GM18502 (cell line): ENCODE data around the gene TMEM79.

Experiments
- ATAC-seq: cut with Tn5 transposase; IDR thresholded peaks from one replicate; pipeline ENCODE4 v1.9.1; 2021; ENCODE audit warnings: mild to moderate bottlenecking; ENCODE audit not compliant: unreplicated experiment, poor library complexity

TMEM79 gene

DNA sequence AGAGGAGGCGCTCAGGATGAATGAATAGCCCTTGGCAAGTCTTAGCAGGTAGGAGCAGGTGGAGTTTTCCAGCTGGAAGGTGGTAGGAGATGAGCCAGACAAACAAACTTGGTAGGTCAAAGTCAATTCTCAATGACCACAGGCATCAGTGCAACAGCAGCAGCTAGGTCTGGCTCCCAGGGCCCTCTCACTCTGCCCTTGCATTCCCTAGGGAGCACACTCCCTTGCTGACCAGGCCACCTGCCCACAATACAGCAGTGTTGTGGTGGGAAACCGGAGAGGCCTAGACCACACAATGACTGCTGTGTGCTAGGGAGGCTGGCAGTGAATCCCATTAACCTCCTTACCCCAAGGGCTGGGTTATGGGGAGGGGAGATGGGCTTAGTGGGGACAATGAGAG, 23.2 kb upstream of the TMEM79 start:
- no peak for ATAC-seq

DNA sequence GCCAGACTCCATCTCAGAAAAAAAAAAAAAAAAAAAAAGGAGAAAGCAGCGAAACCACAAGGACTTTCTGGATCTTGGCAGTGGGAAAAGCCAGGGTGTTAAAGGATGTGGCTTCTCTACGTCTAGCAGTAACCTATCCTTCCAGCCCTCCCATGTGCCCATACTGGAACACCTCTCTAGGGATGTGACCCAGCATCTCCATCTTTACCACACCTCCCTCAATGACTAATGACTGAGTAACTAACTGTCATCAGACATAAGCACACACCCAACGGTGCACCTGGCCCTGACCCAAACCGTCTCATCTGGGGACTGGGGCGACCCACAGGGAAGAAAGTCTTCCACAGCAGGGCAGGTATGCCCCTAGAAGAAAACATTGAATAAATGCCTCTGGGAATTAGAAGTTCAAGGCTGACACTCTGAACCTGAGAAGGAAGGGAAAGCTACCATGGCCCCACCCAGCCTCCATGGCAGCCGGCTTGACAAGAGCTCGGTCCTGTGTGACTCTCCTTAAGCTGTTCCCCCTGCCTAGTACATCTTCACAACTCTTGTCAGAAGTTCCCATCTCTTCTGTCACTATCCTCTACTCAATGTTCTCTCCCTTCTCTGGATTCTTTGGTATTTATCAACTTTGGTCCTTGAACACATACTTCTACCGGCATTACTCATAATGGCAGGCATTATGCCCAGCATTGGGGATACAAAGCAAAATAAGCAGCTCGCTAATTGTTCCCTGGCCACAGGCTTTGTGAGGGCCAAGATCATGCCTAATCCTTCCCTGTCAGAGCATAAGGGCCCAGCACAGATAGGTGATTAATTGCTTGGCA, 21.5 kb upstream of the TMEM79 start:
- ATAC-seq = no peak

DNA sequence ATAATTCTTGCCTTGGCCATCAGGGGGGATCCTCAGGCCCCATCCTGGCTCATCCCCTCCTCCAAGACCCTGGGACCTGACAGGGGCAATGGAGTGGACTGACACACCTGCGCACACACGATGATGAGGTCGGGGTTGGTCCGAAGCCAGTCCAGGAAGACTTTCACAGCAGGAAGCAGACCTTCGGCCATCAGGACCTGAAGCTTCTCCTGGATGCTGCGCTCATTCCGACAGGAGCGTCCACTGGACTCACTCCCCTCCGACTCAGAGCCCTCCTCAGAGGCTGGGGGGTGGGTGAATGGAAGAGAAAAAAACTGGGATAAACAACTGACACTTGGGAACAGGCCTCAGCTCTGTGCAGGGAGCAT, 20.9 kb upstream of the TMEM79 start:
- no peak for ATAC-seq

DNA sequence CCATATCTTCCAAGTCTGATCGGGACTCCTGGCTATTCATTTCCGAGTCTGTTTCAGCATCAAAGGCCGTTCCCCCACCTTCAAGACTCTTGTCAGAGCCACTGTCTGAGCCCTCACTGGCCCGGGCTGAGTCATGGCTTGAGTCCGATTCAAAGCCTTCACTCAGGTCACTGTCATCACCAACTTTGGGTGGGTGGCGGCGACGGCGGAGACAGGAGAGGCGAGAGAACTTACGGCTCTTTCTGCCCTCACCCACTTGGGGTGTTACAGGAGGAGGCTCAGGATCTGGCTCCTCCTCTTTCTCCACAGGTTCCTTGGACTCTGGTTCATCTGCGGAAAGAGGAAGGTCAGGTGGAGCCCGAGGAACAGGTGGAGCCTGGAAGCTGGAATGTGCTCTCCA, 18.1 kb upstream of the TMEM79 start:
- no peak for ATAC-seq

DNA sequence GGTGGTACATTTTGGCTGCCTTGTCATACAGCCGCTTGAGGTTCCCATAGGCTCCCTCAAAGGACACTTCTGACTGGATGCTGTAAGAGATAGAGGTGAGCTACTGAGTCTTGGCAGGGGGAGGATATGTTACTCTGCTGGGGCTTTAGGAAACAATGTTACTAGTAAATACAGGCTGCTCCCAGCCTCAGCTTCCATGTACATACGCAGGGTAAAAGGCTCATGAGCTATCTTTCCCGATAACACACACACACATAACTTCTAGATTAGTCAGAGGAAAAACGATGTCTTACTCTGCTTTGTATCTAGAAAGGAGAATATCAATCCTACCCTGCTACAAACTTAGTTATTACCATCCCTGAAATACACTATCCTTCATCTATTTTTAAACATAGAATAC, 15.8 kb upstream of the TMEM79 start:
- ATAC-seq = no peak

DNA sequence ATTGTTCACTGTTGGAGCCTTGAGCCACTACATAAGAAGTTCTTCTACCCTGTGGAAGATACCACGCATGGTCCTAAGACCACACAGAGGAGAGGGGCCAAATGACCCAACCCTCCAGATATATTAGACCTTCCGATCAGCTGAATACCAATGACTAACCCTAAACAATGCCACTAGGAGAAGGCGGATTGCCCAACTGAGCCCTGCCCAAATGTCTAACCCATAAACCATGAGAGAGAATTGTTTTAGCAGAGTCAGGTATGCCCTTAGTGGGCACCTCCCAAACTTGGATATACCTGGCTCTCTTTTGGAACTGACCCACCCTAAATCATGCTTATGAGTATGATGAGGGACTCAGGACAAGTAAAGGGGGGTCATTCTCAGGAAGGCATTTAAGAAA, 13.8 kb upstream of the TMEM79 start:
- ATAC-seq = no peak

DNA sequence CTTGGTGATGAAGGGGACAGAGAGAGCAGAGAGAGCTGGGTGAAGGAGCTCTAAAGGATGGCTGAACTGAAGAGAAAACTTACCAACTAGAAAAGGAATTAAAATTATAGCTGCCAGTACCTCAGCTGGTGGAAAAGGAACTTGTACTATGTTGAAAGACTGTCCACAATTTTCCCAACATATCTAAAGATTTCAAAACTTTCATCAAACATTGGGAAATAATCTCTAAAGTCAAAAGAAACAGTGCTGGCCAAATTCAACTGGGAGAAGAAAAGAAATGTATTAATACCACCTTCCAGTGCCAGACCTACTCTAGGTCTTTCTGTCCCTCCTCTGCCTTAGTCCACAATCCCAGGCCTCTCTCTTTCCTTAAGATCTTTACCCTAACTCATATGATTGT, 7.6 kb upstream of the TMEM79 start:
- ATAC-seq = no peak

DNA sequence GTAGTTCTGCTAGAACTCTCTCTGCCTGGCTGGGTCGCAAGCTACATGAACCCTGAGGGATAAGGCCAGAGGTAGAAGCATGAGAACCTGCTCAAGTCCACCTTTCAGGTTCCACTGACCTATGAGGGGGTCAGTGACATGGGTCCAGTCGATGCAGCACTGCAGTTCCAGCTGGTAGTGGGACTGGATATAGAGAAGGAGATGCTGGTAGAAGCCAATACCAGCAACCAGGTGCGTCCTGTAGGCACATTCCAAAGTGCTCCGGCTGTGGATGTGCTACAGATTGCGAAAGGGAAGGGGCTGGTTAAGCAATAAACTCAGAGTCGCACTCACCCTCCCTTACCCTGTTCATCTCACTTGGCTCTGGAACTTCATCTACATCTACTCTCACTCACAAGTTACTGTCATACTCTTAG, 7.2 kb upstream of the TMEM79 start:
- no peak for ATAC-seq

DNA sequence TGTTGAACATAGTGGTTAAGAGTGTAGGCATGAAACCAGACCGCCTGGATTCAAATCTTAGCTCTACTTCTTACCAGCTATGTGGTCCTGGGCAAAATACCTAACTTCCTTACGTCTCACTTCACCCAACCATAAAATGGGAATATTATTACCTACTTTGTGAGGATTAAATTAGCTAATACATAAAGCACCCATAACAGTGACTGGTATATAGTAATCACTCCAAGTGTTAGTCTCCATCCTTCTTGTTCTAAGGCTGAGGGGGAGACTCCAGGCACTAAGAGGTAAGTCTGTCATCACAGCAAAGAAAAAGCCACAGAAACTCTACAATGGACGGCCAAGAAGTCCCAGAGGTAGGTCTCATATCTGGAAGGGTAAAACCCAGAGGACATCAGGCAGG, 4.3 kb upstream of the TMEM79 start:
- ATAC-seq = no peak

DNA sequence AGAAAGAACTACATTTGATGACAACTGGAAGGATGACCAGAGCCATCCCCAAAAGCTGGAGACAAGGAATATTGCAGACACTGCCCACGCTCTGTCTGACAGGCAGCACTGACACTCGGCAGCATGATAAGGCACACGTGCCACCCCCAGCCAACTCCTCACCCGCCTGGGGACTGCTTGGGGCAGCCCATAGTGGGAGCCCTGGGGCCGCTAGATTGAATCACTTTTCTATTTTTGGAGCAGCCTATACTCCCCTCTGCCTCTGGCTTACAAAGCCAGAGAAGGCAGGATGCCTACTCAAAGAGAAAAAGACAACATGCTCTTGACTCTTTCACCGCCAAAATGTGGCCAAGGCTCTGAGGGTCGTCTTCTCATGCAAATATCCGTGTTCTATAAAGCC, 2.8 kb upstream of the TMEM79 start:
- ATAC-seq = no peak

DNA sequence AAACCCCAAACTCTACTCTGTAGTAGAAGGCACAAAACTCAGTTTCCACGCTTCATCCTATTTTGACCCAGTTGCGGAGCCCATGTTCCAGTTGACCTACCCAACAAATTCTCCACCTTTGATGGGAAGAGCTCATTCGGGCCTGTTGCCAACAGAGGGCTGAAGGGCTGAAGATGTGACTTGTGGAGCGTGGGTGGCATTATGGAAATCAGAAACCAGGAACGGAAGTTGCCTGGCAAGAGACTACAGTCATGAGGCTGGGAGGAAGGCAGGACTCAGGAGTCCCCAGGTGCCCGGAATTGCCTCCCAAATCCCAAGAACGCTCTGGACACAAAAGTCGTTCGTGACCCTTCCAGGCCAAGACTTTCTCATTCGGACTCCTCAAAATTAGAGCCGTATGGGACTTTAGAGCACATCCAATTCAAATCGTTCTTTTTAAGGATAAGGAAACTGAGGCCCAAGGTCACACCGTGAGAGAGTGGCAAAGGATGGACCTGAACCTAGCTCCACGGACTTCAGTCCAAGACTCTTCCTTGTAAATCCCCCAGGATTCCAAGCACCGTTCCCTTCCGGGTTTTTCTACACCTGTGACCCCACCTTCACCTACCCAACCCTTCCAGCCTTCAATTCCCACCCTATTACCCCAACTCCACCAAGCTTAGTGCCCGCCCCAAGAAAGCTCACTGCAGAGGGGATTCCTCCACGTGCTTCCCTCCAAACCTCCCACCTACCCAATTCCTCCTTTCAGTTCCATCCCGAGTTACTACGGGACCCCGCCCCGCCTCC, 2.2 kb upstream of the TMEM79 start:
- ATAC-seq = no peak

DNA sequence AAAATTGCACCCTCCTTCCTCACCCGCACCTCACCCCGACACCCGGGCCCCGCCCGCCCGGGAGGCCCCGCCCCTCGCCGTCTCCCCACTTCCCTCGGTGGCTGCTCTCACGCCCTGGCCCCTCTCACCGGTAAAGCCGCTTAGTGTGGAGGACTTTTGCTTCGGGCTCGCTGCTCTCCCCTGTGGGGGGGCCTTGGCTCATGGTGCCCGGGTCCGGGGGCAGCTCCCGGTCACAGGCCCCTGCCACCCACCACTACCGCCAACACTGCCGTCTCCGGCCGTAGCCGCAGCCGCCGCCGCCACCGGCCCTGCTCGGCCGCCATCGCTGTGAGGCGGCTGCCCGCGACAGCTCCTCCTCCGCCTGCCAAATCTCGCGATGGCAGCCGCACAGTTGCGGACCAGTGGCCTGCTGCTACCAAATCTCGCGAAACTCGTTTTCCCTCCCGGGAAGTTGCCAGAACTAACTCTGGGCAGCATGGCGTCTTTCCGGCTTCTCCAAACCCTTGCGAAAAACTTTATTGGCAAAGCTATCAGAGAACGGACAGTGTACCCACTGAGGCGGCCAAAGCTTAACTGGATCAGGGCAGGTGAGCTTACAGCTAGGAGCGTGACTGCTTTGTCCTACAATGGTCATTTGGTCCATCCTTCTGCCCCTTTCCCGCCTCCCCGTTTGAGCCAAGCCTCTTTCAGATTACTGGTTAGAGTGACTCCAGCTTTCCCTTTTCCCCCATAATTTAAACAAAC, 1.5 kb upstream of the TMEM79 start, which contains the start of gene SMG5:
Gene SMG5, minus strand, starts transcription at position 347 of the 744 bp plus-strand sequence. Its CDS starts 145 bp downstream, at position 202.
- ATAC-seq = peak; percentile 82

DNA sequence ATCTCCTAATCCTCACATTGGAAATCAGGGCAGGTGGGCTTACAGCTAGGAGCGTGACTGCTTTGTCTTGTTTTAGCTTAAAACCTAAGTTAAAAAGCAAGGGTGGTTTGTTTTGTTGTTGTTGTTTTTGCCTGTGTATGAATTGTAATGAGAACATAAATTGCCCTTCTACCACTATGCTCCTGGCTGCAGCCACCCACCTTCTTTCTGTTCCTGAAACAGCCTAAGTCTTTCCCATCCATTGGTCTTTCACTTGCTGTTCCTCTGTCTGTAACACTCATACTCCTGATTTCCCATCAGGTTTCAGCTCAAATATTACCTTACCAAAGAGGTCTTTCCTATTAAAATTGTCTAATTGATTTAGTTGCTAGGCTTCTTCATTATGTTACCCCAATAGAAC, 604 bp upstream of the TMEM79 start:
- no peak for ATAC-seq

DNA sequence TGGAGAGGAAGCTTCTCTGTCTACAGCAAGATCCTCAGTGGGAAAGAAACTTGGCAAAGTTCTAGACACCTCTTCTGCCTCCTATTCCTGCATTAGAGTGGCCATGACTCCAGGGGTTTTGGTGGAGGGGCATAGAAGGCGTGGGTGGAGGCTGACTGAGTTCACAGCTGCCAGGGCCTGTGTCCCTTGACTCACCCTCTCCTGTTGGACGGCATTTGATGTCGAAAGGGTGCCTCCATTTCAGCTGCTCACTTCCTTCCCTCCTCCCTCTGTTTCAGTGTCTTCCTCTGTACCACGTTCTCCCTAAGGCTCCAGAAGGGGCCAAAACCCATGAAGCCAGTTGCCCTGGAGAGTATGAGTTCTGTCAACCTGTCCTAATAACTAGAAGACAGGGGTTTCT, 632 bp downstream of the TMEM79 start:
- no peak for ATAC-seq

DNA sequence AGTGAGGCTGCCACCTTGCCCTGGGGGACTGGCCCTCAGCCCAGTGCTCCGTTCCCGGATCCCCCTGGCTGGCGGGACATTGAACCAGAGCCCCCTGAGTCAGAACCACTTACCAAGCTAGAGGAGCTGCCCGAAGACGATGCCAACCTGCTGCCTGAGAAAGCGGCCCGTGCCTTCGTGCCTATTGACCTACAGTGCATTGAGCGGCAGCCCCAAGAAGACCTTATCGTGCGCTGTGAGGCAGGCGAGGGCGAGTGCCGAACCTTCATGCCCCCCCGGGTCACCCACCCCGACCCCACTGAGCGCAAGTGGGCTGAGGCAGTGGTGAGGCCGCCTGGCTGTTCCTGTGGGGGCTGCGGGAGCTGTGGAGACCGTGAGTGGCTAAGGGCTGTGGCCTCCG, 1.3 kb downstream of the TMEM79 start:
- ATAC-seq = no peak

DNA sequence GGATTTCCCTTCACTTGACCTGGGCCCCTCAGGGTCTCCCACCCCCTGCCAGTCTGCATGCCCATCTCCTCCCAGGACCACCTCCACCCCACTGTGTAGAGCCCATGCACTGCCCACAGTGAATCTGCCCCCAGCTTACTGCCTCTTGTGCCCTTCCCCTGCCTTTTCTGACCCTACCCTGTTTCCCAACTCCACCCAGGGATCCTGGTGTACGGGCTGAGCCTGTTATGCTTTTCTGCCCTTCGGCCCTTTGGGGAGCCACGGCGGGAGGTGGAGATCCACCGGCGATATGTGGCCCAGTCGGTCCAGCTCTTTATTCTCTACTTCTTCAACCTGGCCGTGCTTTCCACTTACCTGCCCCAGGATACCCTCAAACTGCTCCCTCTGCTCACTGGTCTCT, 1.9 kb downstream of the TMEM79 start:
- no peak for ATAC-seq

DNA sequence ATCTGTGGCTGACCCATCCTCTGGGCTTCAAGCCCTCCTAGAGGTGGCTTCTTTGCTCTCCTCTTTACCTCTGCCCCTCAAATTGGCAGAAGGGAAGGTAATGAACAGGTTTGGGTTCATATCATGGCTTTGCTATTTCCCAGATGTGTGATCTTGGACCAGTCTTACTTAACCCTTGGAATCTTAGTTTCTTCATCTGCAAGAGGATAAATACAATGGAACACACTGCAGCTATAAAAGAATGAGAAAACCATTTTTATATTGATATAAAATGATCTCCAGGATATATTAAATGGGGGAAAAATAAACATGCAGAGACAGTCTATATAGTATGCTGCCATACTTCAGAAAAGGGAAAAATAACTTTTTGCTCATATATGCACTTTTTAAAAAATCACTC, 5.7 kb downstream of the TMEM79 start:
- ATAC-seq = no peak

DNA sequence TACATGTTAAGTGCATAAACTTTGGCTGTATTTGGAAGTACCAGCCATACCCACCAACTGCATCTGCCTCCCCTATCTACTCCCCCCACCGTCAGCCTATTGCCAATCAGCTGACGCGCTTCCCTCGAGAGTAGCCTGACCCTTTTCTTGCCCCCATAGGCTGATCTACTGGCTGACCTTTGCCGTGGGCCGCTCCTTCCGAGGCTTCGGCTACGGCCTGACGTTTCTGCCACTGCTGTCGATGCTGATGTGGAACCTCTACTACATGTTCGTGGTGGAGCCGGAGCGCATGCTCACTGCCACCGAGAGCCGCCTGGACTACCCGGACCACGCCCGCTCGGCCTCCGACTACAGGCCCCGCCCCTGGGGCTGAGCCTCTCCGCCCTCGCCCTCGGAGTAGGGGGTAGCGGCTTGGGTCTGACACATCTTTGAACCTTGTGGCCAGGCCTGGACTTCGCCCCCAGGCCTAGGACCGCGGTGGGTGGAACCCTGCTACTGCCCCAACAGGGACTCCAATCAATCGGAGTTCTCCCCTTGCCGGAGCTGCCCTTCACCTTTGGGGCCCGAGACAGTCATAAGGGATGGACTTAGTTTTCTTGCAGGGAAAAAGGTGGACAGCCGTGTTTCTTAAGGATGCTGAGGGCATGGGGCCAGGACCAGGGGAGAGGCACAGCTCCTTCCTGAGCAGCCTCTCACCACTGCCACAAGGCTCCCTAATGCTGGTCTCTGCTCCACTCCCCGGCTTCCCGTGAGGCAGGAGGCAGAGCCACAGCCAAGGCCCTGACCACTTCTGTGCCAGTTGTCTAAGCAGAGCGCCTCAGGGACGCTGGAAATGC, 7.3 kb downstream of the TMEM79 start:
- ATAC-seq = no peak

DNA sequence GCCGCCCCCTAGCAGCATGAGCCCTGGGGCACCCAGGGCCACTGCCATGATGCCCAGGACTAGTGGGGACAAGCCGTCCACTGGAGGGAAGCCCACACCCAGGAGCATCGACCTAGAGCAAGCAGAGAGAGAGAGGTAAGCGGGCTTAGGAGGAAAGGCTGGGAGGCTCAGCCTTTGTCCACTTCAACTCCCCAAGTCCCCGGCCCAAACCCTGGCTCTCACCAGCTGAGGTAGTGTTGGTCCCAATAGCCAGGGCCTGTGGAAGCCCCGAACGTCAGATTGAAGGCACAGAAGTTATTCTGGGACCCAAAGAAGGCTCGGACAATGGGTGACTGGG, 8.9 kb downstream of the TMEM79 start:
- ATAC-seq = no peak

DNA sequence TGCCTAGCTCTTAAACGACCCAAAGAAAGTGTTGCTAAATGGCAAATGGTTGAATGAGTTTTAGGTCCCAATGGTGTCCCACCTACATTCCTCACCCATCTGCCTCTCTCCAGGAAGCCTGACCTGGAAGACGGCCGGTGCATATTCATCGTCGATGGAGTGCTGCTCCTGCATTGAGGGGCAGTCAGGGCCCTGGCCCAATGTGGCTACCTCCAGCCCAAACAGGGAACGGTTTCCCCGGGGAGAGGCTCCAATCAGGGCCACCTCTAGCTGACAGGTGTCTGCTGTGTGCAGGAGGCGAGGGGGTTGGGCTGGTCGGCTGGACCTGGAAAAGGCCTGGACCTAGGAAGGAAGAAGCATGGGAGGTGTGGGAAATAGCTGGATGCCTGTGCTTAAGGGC, 9.8 kb downstream of the TMEM79 start:
- no peak for ATAC-seq
